Hepatocyte (in vitro differentiated cells): ENCODE data around the gene NRCAM.

Experiments used
- EZH2 ChIP-seq: fragments of 200-600 bp; sonication (generic); IDR thresholded peaks from 2 replicates; pipeline ENCODE4 v1.6.1; 2016; ENCODE audit warnings: antibody characterized with exemption, mild to moderate bottlenecking, borderline replicate concordance
- TF ChIP-seq, protein P1 (sequence below): fragments of 200-600 bp; sonication (generic); IDR thresholded peaks from 2 replicates; pipeline ENCODE4 v1.5.1; 2016; ENCODE audit warnings: antibody characterized with exemption, mild to moderate bottlenecking; ENCODE audit not compliant: poor library complexity

DNA sequence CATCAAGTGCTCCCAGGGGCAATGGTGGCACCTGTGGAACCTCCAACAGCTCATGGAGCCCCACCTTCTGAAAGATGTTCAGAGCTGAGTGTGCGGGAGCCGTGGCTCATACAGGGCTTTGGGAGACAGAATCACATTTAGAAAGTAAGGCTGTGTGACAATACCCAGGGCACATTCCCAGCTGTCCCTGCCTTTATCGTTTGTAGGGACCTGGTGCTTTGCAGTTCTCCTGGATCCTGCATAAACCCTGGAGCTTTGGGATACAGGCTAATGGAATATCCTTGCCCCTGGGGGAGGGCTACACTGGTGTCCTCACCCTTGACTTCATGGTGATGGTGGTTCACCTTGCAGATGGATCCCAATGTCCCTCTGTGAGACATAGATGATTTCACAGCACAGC lies 191.2 kb downstream of the NRCAM start:
- TF ChIP-seq, protein P1, sequence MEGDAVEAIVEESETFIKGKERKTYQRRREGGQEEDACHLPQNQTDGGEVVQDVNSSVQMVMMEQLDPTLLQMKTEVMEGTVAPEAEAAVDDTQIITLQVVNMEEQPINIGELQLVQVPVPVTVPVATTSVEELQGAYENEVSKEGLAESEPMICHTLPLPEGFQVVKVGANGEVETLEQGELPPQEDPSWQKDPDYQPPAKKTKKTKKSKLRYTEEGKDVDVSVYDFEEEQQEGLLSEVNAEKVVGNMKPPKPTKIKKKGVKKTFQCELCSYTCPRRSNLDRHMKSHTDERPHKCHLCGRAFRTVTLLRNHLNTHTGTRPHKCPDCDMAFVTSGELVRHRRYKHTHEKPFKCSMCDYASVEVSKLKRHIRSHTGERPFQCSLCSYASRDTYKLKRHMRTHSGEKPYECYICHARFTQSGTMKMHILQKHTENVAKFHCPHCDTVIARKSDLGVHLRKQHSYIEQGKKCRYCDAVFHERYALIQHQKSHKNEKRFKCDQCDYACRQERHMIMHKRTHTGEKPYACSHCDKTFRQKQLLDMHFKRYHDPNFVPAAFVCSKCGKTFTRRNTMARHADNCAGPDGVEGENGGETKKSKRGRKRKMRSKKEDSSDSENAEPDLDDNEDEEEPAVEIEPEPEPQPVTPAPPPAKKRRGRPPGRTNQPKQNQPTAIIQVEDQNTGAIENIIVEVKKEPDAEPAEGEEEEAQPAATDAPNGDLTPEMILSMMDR = no peak
- TF ChIP-seq EZH2 = no peak
